K562 (cell line): Measurements from ENCODE around the gene SLCO6A1. TPM values are rescaled to one million over a fixed set of nuclear protein-coding genes. Genes with fewer than 3 reads are reported as not detected.

Experiments
- ATAC-seq: fragments of 200-7000 bp; cut with Tn5 transposase; 3 replicates; pipeline ENCODE4 v1.9.1; 2020; ENCODE audit warnings: moderate library complexity
- BruUV-seq: library from RNA; stranded (reverse); fragments of 400-500 nt; replicated peaks from 2 replicates; lab custom pipeline; 2021; lab: Mats Ljungman, UMichigan
- CTCF ChIA-PET: fragments of 300-600 bp; formaldehyde crosslinking; extraction: SDS; loops from one replicate; lab custom pipeline; 2021; ENCODE audit warnings: low intra/inter-chr PET ratio; lab: Yijun Ruan, JAX
- POLR2A ChIA-PET: fragments of 300-600, 350-650 bp; sonication (Branson Sonifier 250); formaldehyde crosslinking; extraction: SDS; loops from one replicate; lab custom pipeline; 2021; ENCODE audit warnings: antibody characterized with exemption, inconsistent platforms; lab: Yijun Ruan, JAX
- DNase-seq, 4 experiments: peaks; one replicate each; pipeline versions ENCODE4 v3.0.0 to v3.0.0-alpha.2; 2011 to 2018; ENCODE audit warnings: low spot score in 3 of 4, mixed read lengths in 3 of 4; ENCODE audit errors: extremely low read depth in 1 of 4
- FAIRE-seq: peaks from 2 replicates; lab custom pipeline; 2011; peaks lifted over from hg19 to GRCh38; lab: Jason Lieb, UNC
- H2AFZ ChIP-seq: 2 replicates; pipeline ENCODE4 v1.6.0; 2011; ENCODE audit warnings: low read depth, low read length, control low read depth, inconsistent platforms
- H3K27ac ChIP-seq: fragments of 200-600 bp; 3 replicates; pipeline ENCODE4 v1.8.0; 2011; ENCODE audit warnings: low read depth, mild to moderate bottlenecking, control low read depth, inconsistent platforms, low read length, moderate library complexity, mixed read lengths; ENCODE audit errors: extremely low read depth
- H3K27me3 ChIP-seq, 2 experiments: fragments of 300-600 bp in 1 of 2; 2 replicates in 1 of 2; 3 replicates in 1 of 2; pipeline versions ENCODE4 v1.6.0 to v1.8.0; 2011; ENCODE audit warnings: inconsistent platforms in 2 of 2, low read length in 2 of 2, mild to moderate bottlenecking in 1 of 2, mixed read lengths in 1 of 2, moderate library complexity in 1 of 2; ENCODE audit not compliant: control insufficient read depth in 2 of 2, insufficient read depth in 2 of 2
- H3K36me3 ChIP-seq: fragments of 300-600 bp; 3 replicates; pipeline ENCODE4 v1.8.0; 2011; ENCODE audit warnings: mild to moderate bottlenecking, low read length, inconsistent platforms; ENCODE audit not compliant: control insufficient read depth, insufficient read depth
- H3K4me1 ChIP-seq, 2 experiments: fragments of 200-600 bp in 1 of 2; replicated peaks in 1 of 2; 2 replicates in 1 of 2; 3 replicates in 1 of 2; pipeline versions ENCODE4 v1.5.1 to v1.8.0; 2011; ENCODE audit warnings: inconsistent platforms in 2 of 2, low read length in 2 of 2, mild to moderate bottlenecking in 1 of 2, mixed read lengths in 1 of 2, moderate library complexity in 1 of 2; ENCODE audit not compliant: control insufficient read depth in 2 of 2, insufficient read depth in 2 of 2
- H3K4me2 ChIP-seq: 2 replicates; pipeline ENCODE4 v1.6.1; 2011; ENCODE audit warnings: low read length, control low read depth, inconsistent platforms, mixed read lengths; ENCODE audit not compliant: insufficient read depth
- H3K4me3 ChIP-seq: fragments of 200-600 bp; sonication (generic), shearing (Covaris generic); 2 replicates; pipeline ENCODE4 v1.5.1; 2016; ENCODE audit warnings: control low read depth, inconsistent platforms
- H3K79me2 ChIP-seq: fragments of 200-600 bp; 3 replicates; pipeline ENCODE4 v1.8.0; 2011; ENCODE audit warnings: low read length, inconsistent platforms; ENCODE audit not compliant: control insufficient read depth, insufficient read depth
- H3K9ac ChIP-seq, 2 experiments: 2 replicates each; pipeline versions ENCODE4 v1.6.0 to v1.6.1; 2011; ENCODE audit warnings: low read depth in 2 of 2, low read length in 2 of 2, control low read depth in 1 of 2, inconsistent platforms in 1 of 2, mild to moderate bottlenecking in 1 of 2, mixed read lengths in 1 of 2; ENCODE audit not compliant: insufficient read depth in 1 of 2
- H3K9me1 ChIP-seq: one replicate; pipeline ENCODE4 v1.6.0; 2011; ENCODE audit warnings: inconsistent platforms, mild to moderate bottlenecking, low read length, moderate library complexity; ENCODE audit not compliant: control insufficient read depth, insufficient read depth
- H3K9me3 ChIP-seq: replicated peaks from 2 replicates; pipeline ENCODE4 v1.5.1; 2011; ENCODE audit warnings: low read depth, low read length, inconsistent platforms; ENCODE audit not compliant: control insufficient read depth, insufficient read depth
- H4K20me1 ChIP-seq: replicated peaks from 2 replicates; pipeline ENCODE4 v1.6.1; 2011; ENCODE audit warnings: low read length, inconsistent platforms, mixed read lengths; ENCODE audit not compliant: control insufficient read depth, insufficient read depth
- CEBPB ChIP-seq: fragments of 450-650 bp; IDR thresholded peaks from 2 replicates; pipeline ENCODE4 v1.6.1; 2016; ENCODE audit warnings: missing genetic modification characterization, missing compliant biosample characterization
- DNMT1 ChIP-seq: fragments of 450-650 bp; IDR thresholded peaks from 2 replicates; pipeline ENCODE4 v1.6.1; 2016; ENCODE audit warnings: antibody characterized with exemption, mild to moderate bottlenecking
- GMEB1 ChIP-seq: fragments of 250-450 bp; sonication (Bioruptor Pico); IDR thresholded peaks from 2 replicates; pipeline ENCODE4 v1.4.0; 2020; ENCODE audit warnings: mild to moderate bottlenecking
- HDAC1 ChIP-seq, 2 experiments: fragments of 450-650 bp; IDR thresholded peaks; 2 replicates each; pipeline ENCODE4 v1.6.1; 2016 to 2017; ENCODE audit warnings: inconsistent platforms in 1 of 2, mild to moderate bottlenecking in 1 of 2, moderate library complexity in 1 of 2
- KDM2B ChIP-seq: fragments of 250-450 bp; sonication (Bioruptor Pico); IDR thresholded peaks from 2 replicates; pipeline ENCODE4 v1.8.0; 2021; ENCODE audit warnings: mild to moderate bottlenecking, moderate library complexity
- KLF10 ChIP-seq: fragments of 250-450 bp; sonication (Bioruptor Pico); IDR thresholded peaks from 2 replicates; pipeline ENCODE4 v1.6.1; 2021; ENCODE audit warnings: matching md5 sums
- MAZ ChIP-seq, 2 experiments: fragments of 450-650 bp in 1 of 2; sonication (generic) in 1 of 2; formaldehyde crosslinking; IDR thresholded peaks in 1 of 2; conservative IDR thresholded peaks in 1 of 2; 2 replicates each; pipeline versions ENCODE4 v1.4.0 to v1.5.0; 2020; ENCODE audit warnings: mild to moderate bottlenecking in 1 of 2, missing genetic modification reagents in 1 of 2
- NCOA2 ChIP-seq, 2 experiments: fragments of 450-650 bp; IDR thresholded peaks; 2 replicates each; pipeline ENCODE4 v1.6.1; 2018; ENCODE audit warnings: mild to moderate bottlenecking in 2 of 2, moderate library complexity in 1 of 2; ENCODE audit not compliant: partially characterized antibody in 2 of 2
- RFX1 ChIP-seq: fragments of 450-650 bp; IDR thresholded peaks from 2 replicates; pipeline ENCODE4 v1.6.1; 2016; ENCODE audit warnings: mild to moderate bottlenecking, moderate library complexity
- SMARCA5 ChIP-seq: fragments of 450-650 bp; IDR thresholded peaks from 2 replicates; pipeline ENCODE4 v1.6.1; 2016
- SP2 ChIP-seq: IDR thresholded peaks from 2 replicates; pipeline ENCODE4 v1.6.1; 2011; ENCODE audit warnings: mild to moderate bottlenecking, low read depth, low read length, moderate library complexity; ENCODE audit not compliant: poor library complexity, severe bottlenecking; ENCODE audit errors: extremely low read depth
- ZFP1 ChIP-seq: fragments of 450-650 bp; formaldehyde crosslinking; IDR thresholded peaks from 2 replicates; pipeline ENCODE4 v1.4.0; 2020; ENCODE audit warnings: mild to moderate bottlenecking, mixed read lengths
- ZNF143 ChIP-seq: sonication (generic); formaldehyde crosslinking; IDR thresholded peaks from 2 replicates; pipeline ENCODE4 v1.9.0; 2022; ENCODE audit warnings: mild to moderate bottlenecking, missing genetic modification reagents
- ZNF408 ChIP-seq: fragments of 250-450 bp; sonication (Bioruptor Pico); IDR thresholded peaks from 2 replicates; pipeline ENCODE4 v1.4.0; 2020; ENCODE audit warnings: low read depth, mild to moderate bottlenecking, moderate library complexity
- WGBS: fragments of 100-300 bp; shearing (Covaris generic); methylation state at CpG from one replicate; pipeline ENCODE4 v1.1.6; 2016; ENCODE audit warnings: low coverage, mixed read lengths; ENCODE audit not compliant: insufficient coverage; ENCODE audit errors: missing lambda C conversion rate; 5-methylcytosine and 5-hydroxymethylcytosine counted together
- in situ Hi-C: fragments of 300-500 bp; cut with MboI; formaldehyde crosslinking; loops from 4 replicates; pipeline ENCODE4 v1.15.0; 2018; ENCODE audit warnings: inconsistent platforms, mixed read lengths
- intact Hi-C: fragments of 100-400 bp; cut with micrococcal nuclease; formaldehyde crosslinking; loops from 2 replicates; pipeline ENCODE4 v1.14.2; 2022
- polyA plus RNA-seq, 8 experiments: library from polyadenylated mRNA; depleted of rRNA in 4 of 8; stranded (reverse) in 5 of 8; unstranded in 3 of 8; fragments of >200 nt; fragmentation: Nextera tagmentation in 2 of 8; fragmentation: Illumina TruSeq in 1 of 8; extraction: Ambion mirVana in 2 of 8; extraction: Trizol in 1 of 8; gene quantifications; 2 replicates each; pipeline versions ENCODE4 v1.2.1 to v1.2.3, GENCODE V29; 2011 to 2014; ENCODE audit warnings: inconsistent platforms in 1 of 8, missing spikeins in 1 of 8
- total RNA-seq, 7 experiments: library from RNA; depleted of rRNA in 6 of 7; stranded (reverse); fragments of >200 nt in 6 of 7; fragmentation: Illumina TruSeq in 2 of 7; extraction: Trizol in 2 of 7; gene quantifications; 2 replicates each; pipeline versions ENCODE4 v1.2.1 to v1.2.3, GENCODE V29; 2011 to 2021; ENCODE audit warnings: low replicate concordance in 1 of 7
- TF ChIP-seq, protein P1 (sequence below): fragments of 250-450 bp; sonication (Bioruptor Pico); IDR thresholded peaks from 2 replicates; pipeline ENCODE4 v1.4.0; 2020; ENCODE audit warnings: mild to moderate bottlenecking, moderate library complexity, borderline replicate concordance
- TF ChIP-seq, protein P2 (sequence below), 2 experiments: IDR thresholded peaks; 2 replicates each; pipeline ENCODE4 v1.6.1; 2011; ENCODE audit warnings: borderline replicate concordance in 1 of 2, control low read depth in 1 of 2, low read depth in 1 of 2, low read length in 1 of 2, mild to moderate bottlenecking in 1 of 2, mixed read lengths in 1 of 2, moderate library complexity in 1 of 2; ENCODE audit not compliant: insufficient read depth in 1 of 2, insufficient read length in 1 of 2, poor library complexity in 1 of 2, severe bottlenecking in 1 of 2; ENCODE audit errors: extremely low read depth in 1 of 2

Gene SLCO6A1
- total and polyA plus RNA-seq, 9 of the 15 experiments (the other 6 are each of a cell fraction or from before 2014, with no cell fraction given): 0.04 to 0.20 (median 0.11) TPM; not detected in 6

- no peak for FAIRE-seq
- Histone ChIP-seq H3K9me3 (no peaks in the 10 kb centered on the region; the same call in 1 of the 2 replicates), H3K27me3 (no peaks in the 10 kb centered on the region), H3K27ac (no peak overlapping the region), H3K9me1 (no peaks in the 10 kb centered on the region), H3K36me3 (no peaks in the 10 kb centered on the region), H3K9ac (no peak overlapping the region), H3K4me2 (no peak overlapping the region), H3K4me3 (no peak overlapping the region), H2AFZ (no peak overlapping the region), H3K4me1 (no peaks in the 10 kb centered on the region), H4K20me1 (no peaks in the 10 kb centered on the region), H3K79me2 (no peaks in the 10 kb centered on the region)
- CTCF ChIA-PET: no interaction called here
- POLR2A ChIA-PET: no interaction called here
- BruUV-seq: no TSS peak
- intact Hi-C loops: no loop called here
- in situ Hi-C loops: no loop called here
- no peak for ATAC-seq
- whole genome bisulfite sequencing: 0% methylated on average over 2 of the region's 2 CpGs
- TF ChIP-seq NCOA2 (IDR thresholded peaks at IDR 0.05; ENCODE audit: partially characterized antibody in 2 of 2) (no peak), CEBPB (no peak), DNMT1 (no peak), KLF10 (no peak), ZNF408 (no peak), ZNF143 (CRISPR knock-in tag) (no peak), SMARCA5 (no peak), MAZ (CRISPR knock-in tag; conservative IDR thresholded peaks at IDR 0.05 in 1 of 2, IDR thresholded peaks at IDR 0.05 in 1 of 2) (no peak), SP2 (no peak), RFX1 (no peak), GMEB1 (CRISPR knock-in tag) (no peak), KDM2B (CRISPR knock-in tag) (no peak), HDAC1 (IDR thresholded peaks at IDR 0.05) (no peak), ZFP1 (no peak)
- TF ChIP-seq, protein P1, sequence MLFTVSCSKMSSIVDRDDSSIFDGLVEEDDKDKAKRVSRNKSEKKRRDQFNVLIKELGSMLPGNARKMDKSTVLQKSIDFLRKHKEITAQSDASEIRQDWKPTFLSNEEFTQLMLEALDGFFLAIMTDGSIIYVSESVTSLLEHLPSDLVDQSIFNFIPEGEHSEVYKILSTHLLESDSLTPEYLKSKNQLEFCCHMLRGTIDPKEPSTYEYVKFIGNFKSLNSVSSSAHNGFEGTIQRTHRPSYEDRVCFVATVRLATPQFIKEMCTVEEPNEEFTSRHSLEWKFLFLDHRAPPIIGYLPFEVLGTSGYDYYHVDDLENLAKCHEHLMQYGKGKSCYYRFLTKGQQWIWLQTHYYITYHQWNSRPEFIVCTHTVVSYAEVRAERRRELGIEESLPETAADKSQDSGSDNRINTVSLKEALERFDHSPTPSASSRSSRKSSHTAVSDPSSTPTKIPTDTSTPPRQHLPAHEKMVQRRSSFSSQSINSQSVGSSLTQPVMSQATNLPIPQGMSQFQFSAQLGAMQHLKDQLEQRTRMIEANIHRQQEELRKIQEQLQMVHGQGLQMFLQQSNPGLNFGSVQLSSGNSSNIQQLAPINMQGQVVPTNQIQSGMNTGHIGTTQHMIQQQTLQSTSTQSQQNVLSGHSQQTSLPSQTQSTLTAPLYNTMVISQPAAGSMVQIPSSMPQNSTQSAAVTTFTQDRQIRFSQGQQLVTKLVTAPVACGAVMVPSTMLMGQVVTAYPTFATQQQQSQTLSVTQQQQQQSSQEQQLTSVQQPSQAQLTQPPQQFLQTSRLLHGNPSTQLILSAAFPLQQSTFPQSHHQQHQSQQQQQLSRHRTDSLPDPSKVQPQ: no peak
- TF ChIP-seq, protein P2, sequence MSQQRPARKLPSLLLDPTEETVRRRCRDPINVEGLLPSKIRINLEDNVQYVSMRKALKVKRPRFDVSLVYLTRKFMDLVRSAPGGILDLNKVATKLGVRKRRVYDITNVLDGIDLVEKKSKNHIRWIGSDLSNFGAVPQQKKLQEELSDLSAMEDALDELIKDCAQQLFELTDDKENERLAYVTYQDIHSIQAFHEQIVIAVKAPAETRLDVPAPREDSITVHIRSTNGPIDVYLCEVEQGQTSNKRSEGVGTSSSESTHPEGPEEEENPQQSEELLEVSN (IDR thresholded peaks at IDR 0.05; ENCODE audit: borderline replicate concordance in 1 of 2, extremely low read depth in 1 of 2, insufficient read depth in 1 of 2, insufficient read length in 1 of 2, low read depth in 1 of 2, low read length in 1 of 2, poor library complexity in 1 of 2, severe bottlenecking in 1 of 2): no peak
- no peak for DNase-seq
Measured at GRCh38 chr5:102388235-102388634, 110.6 kb downstream of the SLCO6A1 start.
